ENCODE results near the gene HAPLN1. TPM values are rescaled to one million over a fixed set of nuclear protein-coding genes. Genes with fewer than 3 reads are reported as not detected.
A peak's percentile ranks its signal among the peaks of the same experiment; 100 is the strongest.

The HAPLN1 gene
- total and polyA plus RNA-seq, 2 of the 4 experiments (the other 2 are of a cell fraction) = under 0.01 to 0.07 TPM

- no TSS peak for BruUV-seq (replicated peaks)
- H3K9me1 ChIP-seq (ENCODE audit: insufficient read depth, low read length) = no peaks in the 10 kb centered on the region
- H3K23ac ChIP-seq (ENCODE audit: low read depth, low read length) = no peak overlapping the region
- no peak overlapping the region for H3K56ac ChIP-seq (ENCODE audit: extremely low read depth, insufficient read depth, low read length)
- intact Hi-C loops (cut with micrococcal nuclease) (no loop called here), in situ Hi-C loops (cut with MboI; ENCODE audit: low sequenced_read_pairs) (no loop called here), dilution Hi-C loops (cut with HindIII; ENCODE audit: low sequenced_read_pairs, unreplicated experiment) (no loop called here)
- peak; percentile 31; the same call in 1 of the 2 replicates for TF ChIP-seq CEBPB (IDR thresholded peaks at IDR 0.05; ENCODE audit: low read depth, low read length)
- no peak for TF ChIP-seq FOS (IDR thresholded peaks at IDR 0.05; ENCODE audit: low read depth, low read length)
- H3K14ac ChIP-seq (replicated peaks; ENCODE audit: low read depth, low read length) = no peak overlapping the region
- H3K4me1 ChIP-seq (ENCODE audit: control insufficient read depth, insufficient read depth, low read length) = no peaks in the 10 kb centered on the region
- no CpG with 5 or more reads among the region's 1 CpG for whole genome bisulfite sequencing, 2 experiments (ENCODE audit: extremely low coverage in 2 of 2, insufficient read length in 1 of 2)
- no peaks in the 10 kb centered on the region for H3K9me3 ChIP-seq (ENCODE audit: control insufficient read depth, insufficient read depth, low read length)
- no peak overlapping the region for H4K8ac ChIP-seq (ENCODE audit: low read depth in 2 of 2, low read length in 2 of 2)
- H3K36me3 ChIP-seq (ENCODE audit: control insufficient read depth, insufficient read depth, low read length) = no peaks in the 10 kb centered on the region
- H3K4me2 ChIP-seq (ENCODE audit: low read depth, low read length) = no peak overlapping the region
- no peak overlapping the region for H2BK120ac ChIP-seq (ENCODE audit: low read depth, low read length)
- POLR2A ChIA-PET (ENCODE audit: unreplicated experiment) = no interaction called here
- H4K5ac ChIP-seq (ENCODE audit: low read depth, low read length) = no peak overlapping the region
- no peak overlapping the region for H3K4ac ChIP-seq (ENCODE audit: low read depth, low read length)
- H2BK20ac ChIP-seq (ENCODE audit: low read depth, low read length) = no peak overlapping the region
- ATAC-seq (ENCODE audit: low read depth) = no peak
- H2BK15ac ChIP-seq (ENCODE audit: low read depth, low read length) = no peak overlapping the region
- CTCF ChIA-PET = no interaction called here
- H2AK5ac ChIP-seq (ENCODE audit: low read depth, low read length) = no peak overlapping the region
- H3K79me1 ChIP-seq (ENCODE audit: low read depth in 1 of 2, low read length in 2 of 2) = no peaks in the 10 kb centered on the region
- H3K18ac ChIP-seq (ENCODE audit: low read depth, low read length) = no peak overlapping the region
- no peak overlapping the region for H2AFZ ChIP-seq (replicated peaks; ENCODE audit: low read length, poor library complexity)
- no peaks in the 10 kb centered on the region for H4K20me1 ChIP-seq (ENCODE audit: insufficient read depth, low read length)
- no peak overlapping the region for H3K4me3 ChIP-seq (ENCODE audit: insufficient read depth, low read depth, low read length)
- no peak overlapping the region for H3K9ac ChIP-seq (ENCODE audit: low read depth, low read length)
- no peak overlapping the region for H3K27ac ChIP-seq (ENCODE audit: insufficient read depth, low read length)
- H3K27me3 ChIP-seq (ENCODE audit: control insufficient read depth, insufficient read depth, low read length) = peaks cover 2% of the 10 kb centered on the region
- H2AK9ac ChIP-seq (replicated peaks; ENCODE audit: low read depth, low read length, poor library complexity) = no peak overlapping the region
- no peak overlapping the region for H2BK5ac ChIP-seq (ENCODE audit: low read depth, low read length, poor library complexity, severe bottlenecking)
- no peak overlapping the region for H4K91ac ChIP-seq (ENCODE audit: insufficient read depth, low read depth, low read length)
- no peak for DNase-seq
Measured at GRCh38 chr5:83645936-83646335, 74.7 kb downstream of the HAPLN1 start.
